Kidney (tissue), 14 donors: Measurements from ENCODE around the gene LTA. TPM values are rescaled to one million over a fixed set of nuclear protein-coding genes. Genes with fewer than 3 reads are reported as not detected.
A peak's percentile ranks its signal among the peaks of the same experiment; 100 is the strongest.

Source experiments
- DNase-seq, 5 donors: peaks; one replicate each; pipeline ENCODE4 v3.0.0-alpha.2; 2013 to 2020
- FAIRE-seq: peaks from 2 replicates; lab custom pipeline; 2012; peaks lifted over from hg19 to GRCh38; lab: Jason Lieb, UNC
- H3K27ac ChIP-seq, 2 donors: one replicate each; pipeline ENCODE4 v1.7.0; 2013; ENCODE audit warnings: low read depth in 2 of 2, low read length in 2 of 2, inconsistent platforms in 1 of 2
- H3K27me3 ChIP-seq: one replicate; pipeline ENCODE4 v1.7.1; 2013; ENCODE audit warnings: low read length, inconsistent platforms; ENCODE audit not compliant: control insufficient read depth, insufficient read depth
- H3K36me3 ChIP-seq, 3 donors: one replicate each; pipeline versions ENCODE4 v1.7.0 to v1.7.1; 2013; ENCODE audit warnings: low read length in 3 of 3, control low read depth in 1 of 3, inconsistent platforms in 1 of 3; ENCODE audit not compliant: insufficient read depth in 3 of 3, control insufficient read depth in 2 of 3
- H3K4me1 ChIP-seq, 3 donors: one replicate each; pipeline versions ENCODE4 v1.7.0 to v1.7.1; 2013; ENCODE audit warnings: low read length in 3 of 3, inconsistent platforms in 1 of 3, low read depth in 1 of 3; ENCODE audit not compliant: control insufficient read depth in 2 of 3, insufficient read depth in 2 of 3
- H3K4me3 ChIP-seq, 3 donors: one replicate each; pipeline versions ENCODE4 v1.7.0 to v1.8.1; 2013; ENCODE audit warnings: low read length in 3 of 3, control low read depth in 1 of 3, inconsistent platforms in 1 of 3
- H3K9ac ChIP-seq, 3 donors: one replicate each; pipeline versions ENCODE4 v1.7.0 to v1.7.1; 2013; ENCODE audit warnings: low read length in 3 of 3, control low read depth in 1 of 3, inconsistent platforms in 1 of 3
- H3K9me3 ChIP-seq, 3 donors: one replicate each; pipeline versions ENCODE4 v1.7.0 to v1.7.1; 2013; ENCODE audit warnings: low read length in 3 of 3, control low read depth in 1 of 3, inconsistent platforms in 1 of 3; ENCODE audit not compliant: control insufficient read depth in 2 of 3, insufficient read depth in 1 of 3
- CTCF ChIP-seq: IDR thresholded peaks from 3 replicates; pipeline ENCODE4 v1.5.1; 2012; ENCODE audit warnings: mild to moderate bottlenecking, moderate library complexity, borderline replicate concordance; ENCODE audit not compliant: insufficient read depth; ENCODE audit errors: extremely low read depth
- intact Hi-C: fragments of 100-400 bp; cut with DNase I; formaldehyde crosslinking; loops from one replicate; pipeline ENCODE4 v1.11.1; 2022
- polyA plus RNA-seq: library from polyadenylated mRNA; stranded (reverse); fragments of 350-450 nt; fragmentation: Illumina TruSeq; extraction: RNeasy Lipid Tissue Mini Kit (QIAGEN cat#74804); gene quantifications from one replicate; pipeline ENCODE4 v1.2.3, GENCODE V29; 2014; ENCODE audit warnings: low read depth, low replicate concordance; ENCODE audit not compliant: insufficient read depth
- total RNA-seq: library from RNA; stranded (reverse); fragmentation: NEBNext Ultra II Directional; extraction: Animal tissue kit (Norgen Biotek cat#: 25700); gene quantifications from one replicate; pipeline ENCODE4 v1.2.1, GENCODE V29; 2021
- donor health status: control.
- donor health status: control.
- donor health status: control.
- donor health status: control.
- donor health status: control.
- donor health status: DM: yes; HTN: yes; CAD: no.
- donor health status: Normal renal cell carcinoma (clear cell type).

Gene LTA
- total and polyA plus RNA-seq, 2 donors from 2014 or later: 0.35 TPM; not detected in 1

GRCh38 chr6:31534521-31535040, 37.5 kb upstream of the LTA start:
- H3K9ac ChIP-seq: no peak overlapping the region
- H3K27ac ChIP-seq: no peak overlapping the region
- no peak overlapping the region for H3K4me3 ChIP-seq
- no peaks in the 10 kb centered on the region for H3K9me3 ChIP-seq
- intact Hi-C loops: no loop called here
- H3K36me3 ChIP-seq: peaks cover 34 to 74% (median 49%) of the 10 kb centered on the region in 3 donors
- H3K4me1 ChIP-seq: peaks cover 7 to 15% (median 10%) of the 10 kb centered on the region in 3 donors
- no peak for TF ChIP-seq CTCF
- H3K27me3 ChIP-seq: no peaks in the 10 kb centered on the region
- FAIRE-seq (no peak), DNase-seq (no peak)

- Histone ChIP-seq H3K9ac (no peak overlapping the region), H3K27ac (no peak overlapping the region), H3K4me1 (peaks cover 8 to 21% (median 17%) of the 10 kb centered on the region in 3 donors), H3K27me3 (no peaks in the 10 kb centered on the region), H3K36me3 (peaks cover 33 to 75% (median 51%) of the 10 kb centered on the region in 3 donors), H3K4me3 (no peak overlapping the region), H3K9me3 (no peaks in the 10 kb centered on the region)
- intact Hi-C loops: no loop called here
- DNase-seq: no peak
- FAIRE-seq: no peak
- TF ChIP-seq CTCF: no peak
Measured at GRCh38 chr6:31535538-31536324, 36.4 kb upstream of the LTA start.

- no peaks in the 10 kb centered on the region for H3K27me3 ChIP-seq
- FAIRE-seq: no peak
Measured at GRCh38 chr6:31538805-31539400, 33.2 kb upstream of the LTA start.

More at GRCh38 chr6:31538805-31539400, 33.2 kb upstream of the LTA start:
- no peaks in the 10 kb centered on the region for H3K9me3 ChIP-seq
- no peak overlapping the region for H3K27ac ChIP-seq
- H3K9ac ChIP-seq: peak overlapping the region in 2 of 3 donors; percentile 34 to 100
- peak overlapping the region in 2 of 3 donors; percentile 28 to 98 for H3K4me3 ChIP-seq
- peaks cover 8 to 21% (median 21%) of the 10 kb centered on the region in 3 donors for H3K4me1 ChIP-seq
- peaks cover 28 to 54% (median 38%) of the 10 kb centered on the region in 3 donors for H3K36me3 ChIP-seq
- TF ChIP-seq CTCF: no peak
- no peak for DNase-seq
- intact Hi-C loops: no loop called here
